Activated naive CD4-positive, alpha-beta T cell treated with anti-CD3 and anti-CD28 coated beads, Interleukin-2, amount 10 ng/mL, durations not matched to agents 7 days and 5 days (primary cell): ENCODE data around the gene KCNA2.

Experiments used
- CTCF ChIA-PET: fragments of 350-600 bp; sonication (Branson Sonifier 250); formaldehyde crosslinking; loops from one replicate; lab custom pipeline; 2021; ENCODE audit warnings: antibody characterized with exemption; lab: Charles Lee
- DNase-seq: peaks from one replicate; pipeline ENCODE4 v3.0.0-alpha.2; 2020
- H3K27ac Mint-ChIP-seq: one replicate; pipeline ENCODE4 v1.8.0; 2021; ENCODE audit warnings: mild to moderate bottlenecking, moderate library complexity, mixed read lengths
- H3K27me3 Mint-ChIP-seq: one replicate; pipeline ENCODE4 v1.8.0; 2021; ENCODE audit warnings: mild to moderate bottlenecking, mixed read lengths
- H3K36me3 Mint-ChIP-seq: one replicate; pipeline ENCODE4 v1.8.0; 2021; ENCODE audit warnings: mixed read lengths
- H3K4me1 Mint-ChIP-seq: one replicate; pipeline ENCODE4 v1.8.0; 2021; ENCODE audit warnings: mixed read lengths
- H3K4me3 Mint-ChIP-seq: one replicate; pipeline ENCODE4 v1.8.0; 2021; ENCODE audit warnings: mild to moderate bottlenecking, moderate library complexity, mixed read lengths
- H3K9me3 Mint-ChIP-seq: one replicate; pipeline ENCODE4 v1.8.0; 2021; ENCODE audit warnings: mixed read lengths

KCNA2 gene

DNA sequence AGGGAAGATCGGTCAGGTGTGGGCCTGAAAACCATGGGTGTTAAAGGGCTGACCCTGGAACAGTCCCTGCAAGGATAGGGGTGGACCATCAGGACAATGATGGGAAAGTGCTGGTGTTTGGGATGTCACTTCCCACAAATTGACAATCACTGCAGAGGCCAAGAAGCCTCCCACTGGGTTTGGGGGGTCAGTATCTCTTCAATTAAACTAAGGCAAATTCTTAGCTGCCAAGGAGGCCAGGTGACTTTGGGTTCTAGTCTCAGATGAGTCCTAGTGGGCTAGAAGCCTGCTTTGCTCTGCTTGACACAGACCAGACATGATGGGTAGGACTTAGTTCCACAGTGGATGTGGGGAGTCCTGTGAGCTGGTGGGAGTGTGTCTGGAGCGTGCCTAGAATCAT lies 29.3 kb upstream of the KCNA2 start:
- H3K27ac Mint-ChIP-seq, result no peak overlapping the region
- peaks cover 10% of the 10 kb centered on the region for H3K9me3 Mint-ChIP-seq
- DNase-seq, result no peak
- H3K4me3 Mint-ChIP-seq, result peak overlapping the region; percentile 57
- H3K4me1 Mint-ChIP-seq, result peaks cover 34% of the 10 kb centered on the region
- H3K27me3 Mint-ChIP-seq, result no peaks in the 10 kb centered on the region
- H3K36me3 Mint-ChIP-seq, result peaks cover 14% of the 10 kb centered on the region
- CTCF ChIA-PET, result interaction anchor here (0.6 to 5.8 kb wide), 4 partner anchors 12 to 131 kb away, joined by 4 to 59 read pairs (median 4); no protein-coding TSS in a partner anchor

DNA sequence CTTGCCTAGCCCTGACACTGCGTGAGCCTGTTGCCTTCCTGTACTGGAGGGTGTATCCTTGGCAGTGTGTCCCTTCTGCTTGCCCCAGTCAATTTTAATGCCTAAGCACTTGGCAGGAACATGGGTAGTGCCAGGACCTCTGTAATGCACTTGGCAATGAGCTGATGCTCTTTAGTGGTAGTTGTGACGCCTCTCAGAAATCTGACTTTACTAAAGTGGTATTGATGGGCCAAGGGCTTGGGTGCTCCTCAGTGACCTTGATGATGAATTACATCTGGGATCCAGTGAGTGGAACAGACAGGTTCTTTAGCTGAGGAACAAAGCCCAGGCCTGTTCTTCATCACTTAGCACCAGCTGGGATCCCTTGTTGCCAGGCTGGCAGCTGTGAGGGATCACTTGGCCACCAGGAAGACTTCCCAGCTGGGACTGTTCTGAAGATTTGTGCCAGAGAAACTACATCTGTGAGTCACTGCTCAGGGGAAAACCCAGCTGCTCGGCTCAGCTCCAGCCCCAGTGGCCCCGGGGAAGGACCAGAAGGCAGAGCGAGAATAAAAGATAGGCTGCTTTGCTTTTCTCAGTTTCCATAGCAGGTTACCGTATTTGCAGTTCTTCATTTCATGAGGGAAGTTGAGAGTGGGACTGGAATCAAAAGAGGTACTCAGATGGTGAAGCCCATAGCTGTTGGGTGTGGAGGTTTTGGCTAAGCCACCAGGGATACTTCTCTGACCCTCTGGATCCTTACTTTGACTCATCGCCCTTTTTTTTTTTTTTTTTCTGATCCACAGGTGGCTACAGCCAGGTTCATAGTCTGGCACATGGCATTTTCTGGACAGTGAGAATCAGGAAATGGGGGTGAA lies 28.5 kb upstream of the KCNA2 start:
- Mint-ChIP-seq H3K4me1 (peaks cover 27% of the 10 kb centered on the region), H3K9me3 (peaks cover 4% of the 10 kb centered on the region), H3K27ac (no peak overlapping the region), H3K27me3 (no peaks in the 10 kb centered on the region), H3K36me3 (peaks cover 8% of the 10 kb centered on the region), H3K4me3 (peak overlapping the region; percentile 57)
- peak; percentile 73 for DNase-seq
- CTCF ChIA-PET, result interaction anchor here (0.7 to 5.8 kb wide), 3 partner anchors 12 to 131 kb away, joined by 5 to 59 read pairs (median 6); no protein-coding TSS in a partner anchor

DNA sequence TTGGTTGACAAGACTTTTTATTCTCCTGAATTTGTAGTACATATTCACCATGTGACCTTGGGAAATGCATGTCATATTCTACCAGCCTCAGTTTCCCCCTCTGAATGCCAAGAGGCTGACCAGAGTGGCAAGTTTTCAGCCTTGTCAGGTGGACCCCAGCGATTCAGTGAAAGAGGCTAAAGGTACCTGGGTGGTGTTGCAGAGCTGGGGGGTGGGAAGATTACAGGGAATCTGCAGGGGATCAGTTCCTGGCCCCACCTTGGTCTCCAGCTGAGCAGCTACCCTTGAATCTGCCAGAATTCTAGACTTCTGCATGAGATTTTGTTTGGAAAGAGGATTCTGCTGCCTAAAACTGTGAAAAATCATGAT lies 27.9 kb upstream of the KCNA2 start:
- H3K36me3 Mint-ChIP-seq, result peaks cover 8% of the 10 kb centered on the region
- no peaks in the 10 kb centered on the region for H3K27me3 Mint-ChIP-seq
- DNase-seq, result no peak
- peaks cover 1% of the 10 kb centered on the region for H3K9me3 Mint-ChIP-seq
- CTCF ChIA-PET, result interaction anchor here (5.8 kb wide), 1 partner anchor 13 kb away, joined by 59 read pairs; no protein-coding TSS in a partner anchor
- peaks cover 26% of the 10 kb centered on the region for H3K4me1 Mint-ChIP-seq
- no peak overlapping the region for H3K27ac Mint-ChIP-seq
- peak overlapping the region; percentile 57 for H3K4me3 Mint-ChIP-seq

DNA sequence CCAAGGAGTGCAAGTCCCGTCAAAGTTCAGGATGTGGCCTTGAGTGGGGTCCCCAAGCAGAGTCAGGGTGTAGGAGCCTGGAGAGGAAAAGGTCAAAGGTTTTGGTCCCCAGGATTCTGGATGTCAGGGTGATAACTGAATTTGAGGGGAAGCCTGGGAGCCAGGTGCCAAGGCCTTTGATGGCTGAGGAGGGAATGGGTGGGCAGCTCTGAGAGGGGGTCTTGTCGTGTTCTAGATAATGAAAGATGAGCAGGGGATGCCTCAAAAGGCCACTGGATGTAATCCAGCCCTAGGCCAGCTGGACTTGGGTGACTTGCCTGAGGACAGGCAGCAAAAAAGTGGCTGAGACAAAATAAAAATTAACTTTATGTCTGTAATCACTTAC lies 27.5 kb upstream of the KCNA2 start:
- H3K36me3 Mint-ChIP-seq, result peaks cover 7% of the 10 kb centered on the region
- peaks cover 25% of the 10 kb centered on the region for H3K4me1 Mint-ChIP-seq
- CTCF ChIA-PET, result interaction anchor here (5.8 kb wide), 1 partner anchor 14 kb away, joined by 59 read pairs; no protein-coding TSS in a partner anchor
- no peaks in the 10 kb centered on the region for H3K27me3 Mint-ChIP-seq
- H3K9me3 Mint-ChIP-seq, result peaks cover 1% of the 10 kb centered on the region
- H3K27ac Mint-ChIP-seq, result no peak overlapping the region
- no peak for DNase-seq
- H3K4me3 Mint-ChIP-seq, result no peak overlapping the region

DNA sequence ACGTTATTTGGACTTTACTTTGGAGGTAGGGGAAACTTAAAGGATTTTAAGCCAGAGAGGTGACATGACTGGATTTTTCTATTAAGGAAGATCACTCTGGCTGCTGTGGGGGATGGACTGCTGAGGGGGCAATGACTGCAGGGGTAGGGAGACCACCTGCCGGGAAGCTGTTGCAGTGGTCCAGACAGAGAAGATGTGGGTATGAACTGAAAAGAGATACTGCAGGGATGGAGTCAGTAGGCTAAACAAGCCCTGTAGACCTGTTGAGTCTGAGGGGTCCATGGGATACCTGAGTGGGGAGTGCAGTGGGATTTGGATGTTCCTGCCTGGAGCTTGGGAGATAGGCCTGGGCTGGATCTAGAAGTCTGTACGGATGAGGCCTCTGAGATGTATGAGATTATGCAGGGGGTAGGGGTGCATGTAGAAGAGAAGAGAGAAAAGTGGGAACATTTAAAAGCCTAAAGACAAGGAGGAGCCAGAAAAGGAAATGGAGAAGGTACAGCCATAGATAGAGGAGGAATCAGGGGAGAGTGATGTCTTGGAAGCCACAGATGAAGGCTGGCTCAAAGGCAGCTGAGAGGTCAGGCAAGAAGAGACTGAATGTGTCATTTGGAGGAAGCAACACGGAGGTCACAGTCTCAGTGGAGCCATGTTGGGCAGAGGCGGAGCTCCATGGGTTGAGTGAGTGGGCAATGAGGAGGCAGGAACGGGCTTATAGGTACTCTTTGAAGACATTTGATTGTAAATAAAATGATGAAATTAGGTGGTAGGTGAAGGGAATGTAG lies 25.9 kb upstream of the KCNA2 start:
- Mint-ChIP-seq H3K27me3 (no peaks in the 10 kb centered on the region), H3K4me1 (peaks cover 25% of the 10 kb centered on the region), H3K27ac (no peak overlapping the region), H3K9me3 (peaks cover 1% of the 10 kb centered on the region), H3K36me3 (peaks cover 15% of the 10 kb centered on the region), H3K4me3 (no peak overlapping the region)
- no peak for DNase-seq
- CTCF ChIA-PET, result interaction anchor here (1.1 to 5.0 kb wide), 7 partner anchors 12 to 155 kb away, joined by 3 to 46 read pairs (median 17); partner anchors contain the start of gene KCNA3

DNA sequence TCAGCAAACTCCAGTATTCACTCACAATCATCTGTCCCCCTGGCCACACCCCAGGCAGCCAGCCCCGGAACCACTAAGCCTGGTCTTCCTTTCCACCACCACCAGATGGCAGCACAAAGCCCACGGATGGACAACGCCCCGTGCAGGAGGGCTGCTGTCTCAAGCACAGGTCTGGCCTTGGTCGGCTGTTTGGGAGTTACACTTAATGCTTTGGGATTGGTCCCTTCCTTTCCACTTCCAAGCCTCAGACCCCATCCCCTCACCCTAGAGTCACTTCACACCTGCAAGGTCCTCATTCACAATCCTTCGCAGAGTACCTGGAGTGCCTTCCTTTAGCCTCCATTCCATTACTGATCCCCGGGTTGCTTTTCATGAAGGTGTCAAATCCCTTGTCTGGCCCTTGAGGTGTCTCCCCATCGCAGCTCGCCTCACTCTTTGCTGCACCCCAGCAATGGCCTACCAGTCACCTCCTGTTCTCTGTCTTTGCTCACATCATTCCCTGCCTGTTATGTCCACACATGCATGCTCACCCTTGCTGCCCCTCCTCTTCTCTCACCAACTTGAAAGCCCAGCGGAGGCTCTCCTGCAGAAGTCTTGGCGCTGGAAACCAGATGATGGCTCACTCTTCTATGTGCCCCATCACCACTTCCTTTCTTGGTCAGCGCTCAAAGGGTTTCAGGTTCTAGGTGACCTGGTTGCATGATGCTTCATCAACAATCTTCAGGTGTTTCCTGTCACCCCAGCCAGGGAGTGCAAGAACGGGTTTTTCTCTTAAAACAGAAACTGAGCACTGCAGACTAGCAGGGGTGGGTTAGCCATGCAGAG lies 24.9 kb upstream of the KCNA2 start:
- DNase-seq, result peak; percentile 91
- CTCF ChIA-PET, result interaction anchor here (0.9 to 5.0 kb wide), 10 partner anchors 11 to 156 kb away, joined by 3 to 46 read pairs (median 9); partner anchors contain the start of gene KCNA3
- Mint-ChIP-seq H3K27ac (no peak overlapping the region), H3K4me1 (peaks cover 35% of the 10 kb centered on the region), H3K36me3 (peaks cover 23% of the 10 kb centered on the region), H3K27me3 (no peaks in the 10 kb centered on the region), H3K4me3 (no peak overlapping the region), H3K9me3 (peaks cover 3% of the 10 kb centered on the region)

DNA sequence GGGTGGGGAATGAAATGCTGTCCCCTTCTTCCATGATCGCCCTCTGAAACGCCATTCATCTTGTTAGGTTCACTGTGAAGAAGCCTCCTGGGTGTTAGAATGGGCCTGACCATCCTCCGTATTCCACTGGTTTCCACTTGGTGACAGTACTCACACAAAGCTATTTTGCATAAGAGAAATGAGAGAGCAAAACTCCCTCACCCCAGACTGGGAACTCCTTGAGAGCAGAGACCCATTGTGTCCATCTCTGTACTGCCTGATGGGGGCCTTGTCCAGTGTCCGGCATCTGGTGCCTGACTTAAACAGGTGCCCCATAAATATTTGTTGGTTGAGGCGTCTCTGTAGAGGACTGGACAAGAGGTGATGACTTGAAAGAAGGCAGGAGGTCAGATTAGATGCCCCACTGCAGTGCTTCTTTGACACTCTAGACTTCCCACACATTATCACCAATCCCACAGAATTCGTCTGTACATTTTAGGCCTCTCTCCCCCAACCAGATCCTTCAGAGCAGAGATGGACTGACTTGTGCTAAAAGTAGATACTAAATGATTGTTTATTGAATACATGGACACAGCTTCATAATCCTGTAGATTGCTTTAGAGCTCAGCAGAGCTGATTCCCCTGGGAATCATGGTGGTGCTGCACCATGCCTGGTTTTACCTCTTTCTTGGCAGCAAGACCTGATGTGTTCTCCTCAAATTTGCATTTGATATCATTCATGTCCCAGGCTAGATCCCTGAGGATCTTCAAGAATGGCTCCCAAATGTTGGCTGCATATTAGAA lies 22.4 kb upstream of the KCNA2 start:
- Mint-ChIP-seq H3K27me3 (no peaks in the 10 kb centered on the region), H3K4me3 (no peak overlapping the region), H3K9me3 (peaks cover 8% of the 10 kb centered on the region), H3K4me1 (peaks cover 42% of the 10 kb centered on the region), H3K36me3 (peaks cover 34% of the 10 kb centered on the region), H3K27ac (no peak overlapping the region)
- no peak for DNase-seq
- CTCF ChIA-PET, result interaction anchor here (0.7 to 5.0 kb wide), 5 partner anchors 9 to 153 kb away, joined by 3 to 46 read pairs (median 5); no protein-coding TSS in a partner anchor

DNA sequence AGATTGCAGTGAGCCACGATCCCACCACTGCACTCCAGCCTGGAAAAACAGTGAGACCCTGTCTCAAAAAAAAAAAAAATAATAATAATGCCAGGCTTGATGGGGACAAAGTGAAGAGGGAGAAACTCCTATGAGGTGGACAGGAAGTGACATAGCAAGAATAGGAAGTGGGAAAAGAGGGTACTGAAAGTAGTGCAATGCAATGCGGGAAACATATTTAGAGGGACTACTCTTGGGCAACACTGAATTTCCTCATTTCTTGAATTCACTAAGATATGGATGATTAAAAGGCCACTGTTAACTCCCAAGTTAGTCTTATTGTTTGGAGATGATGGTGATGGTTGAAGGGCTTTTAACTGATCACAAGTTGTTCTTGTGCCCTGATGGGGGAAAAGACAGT lies 21.6 kb upstream of the KCNA2 start:
- no peak overlapping the region for H3K4me3 Mint-ChIP-seq
- H3K36me3 Mint-ChIP-seq, result peaks cover 42% of the 10 kb centered on the region
- H3K27me3 Mint-ChIP-seq, result no peaks in the 10 kb centered on the region
- CTCF ChIA-PET, result interaction anchor here (5.0 kb wide), 2 partner anchors 8 to 138 kb away, joined by 38 to 46 read pairs; no protein-coding TSS in a partner anchor
- H3K4me1 Mint-ChIP-seq, result peaks cover 42% of the 10 kb centered on the region
- peaks cover 10% of the 10 kb centered on the region for H3K9me3 Mint-ChIP-seq
- no peak overlapping the region for H3K27ac Mint-ChIP-seq
- no peak for DNase-seq

DNA sequence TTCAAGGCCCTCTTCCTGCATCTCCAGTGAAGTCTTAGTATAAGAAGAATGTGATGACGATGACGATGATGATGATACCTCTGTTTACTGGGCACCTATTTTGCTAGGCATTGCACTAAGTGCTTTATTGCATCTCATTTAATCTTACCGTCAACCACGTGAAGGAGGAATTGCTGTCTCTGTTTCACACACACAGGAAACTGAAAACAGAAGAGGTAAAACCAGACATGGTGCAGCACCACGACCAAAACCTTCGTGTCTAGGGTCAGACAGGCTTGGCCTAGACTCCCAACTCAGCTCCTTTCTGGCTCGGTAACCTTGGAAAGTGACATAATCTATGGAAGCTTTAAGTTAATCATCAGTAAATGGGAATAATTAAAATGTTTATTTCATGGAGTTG lies 20.7 kb upstream of the KCNA2 start:
- no peak overlapping the region for H3K4me3 Mint-ChIP-seq
- peaks cover 44% of the 10 kb centered on the region for H3K36me3 Mint-ChIP-seq
- H3K27me3 Mint-ChIP-seq, result no peaks in the 10 kb centered on the region
- peaks cover 10% of the 10 kb centered on the region for H3K9me3 Mint-ChIP-seq
- H3K27ac Mint-ChIP-seq, result peak overlapping the region; percentile 19
- H3K4me1 Mint-ChIP-seq, result peaks cover 42% of the 10 kb centered on the region
- CTCF ChIA-PET, result interaction anchor here (0.9 to 3.5 kb wide), 3 partner anchors 45 to 155 kb away, joined by 4 to 14 read pairs (median 5); no protein-coding TSS in a partner anchor
- no peak for DNase-seq

DNA sequence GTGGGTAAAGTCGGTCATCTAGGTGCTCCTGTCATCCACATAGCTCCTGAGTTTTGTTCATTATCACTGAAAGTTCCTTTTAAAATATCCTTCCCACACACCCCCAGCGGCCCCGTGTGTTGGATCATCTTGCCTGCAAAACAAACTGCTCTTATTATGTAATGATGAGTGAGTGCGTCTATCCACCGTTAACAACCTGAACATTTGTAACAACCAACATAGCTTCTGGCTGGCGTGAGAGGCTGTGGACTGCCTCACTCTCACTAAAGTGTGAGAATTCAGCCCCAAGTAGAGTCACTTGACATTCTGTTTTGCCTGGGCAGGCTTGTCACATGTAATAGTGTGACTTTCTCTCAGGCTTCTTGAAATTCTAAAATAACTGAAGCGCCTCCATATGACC lies 14.5 kb upstream of the KCNA2 start:
- peaks cover 53% of the 10 kb centered on the region for H3K4me1 Mint-ChIP-seq
- peaks cover 6% of the 10 kb centered on the region for H3K9me3 Mint-ChIP-seq
- DNase-seq, result no peak
- H3K27me3 Mint-ChIP-seq, result peaks cover 8% of the 10 kb centered on the region
- H3K4me3 Mint-ChIP-seq, result peak overlapping the region; percentile 82
- CTCF ChIA-PET, result interaction anchor here (0.7 to 8.4 kb wide), 10 partner anchors 10 to 162 kb away, joined by 3 to 185 read pairs (median 12); partner anchors contain the start of gene KCNA3
- peaks cover 31% of the 10 kb centered on the region for H3K36me3 Mint-ChIP-seq
- peak overlapping the region; percentile 98 for H3K27ac Mint-ChIP-seq

DNA sequence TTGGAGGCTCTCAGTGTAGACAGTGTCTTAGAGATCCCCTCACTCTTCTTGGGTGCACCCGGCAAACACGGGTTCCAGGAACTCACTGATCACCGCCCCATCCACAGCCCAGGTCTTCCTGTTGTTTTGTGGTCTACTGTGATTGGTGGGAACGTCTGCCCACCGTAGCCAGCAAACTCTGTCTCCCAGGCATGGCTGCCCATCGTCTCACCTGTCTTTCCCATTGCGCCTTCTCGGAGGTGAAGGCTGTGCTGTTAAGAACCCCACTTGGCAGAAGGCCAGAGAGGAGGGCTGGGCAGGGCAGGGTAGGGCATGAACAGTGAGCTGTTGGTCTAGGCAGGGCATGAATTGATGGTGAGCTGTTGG lies 14.1 kb upstream of the KCNA2 start:
- Mint-ChIP-seq H3K27ac (peak overlapping the region; percentile 98), H3K27me3 (peaks cover 8% of the 10 kb centered on the region), H3K9me3 (peaks cover 6% of the 10 kb centered on the region), H3K4me1 (peaks cover 54% of the 10 kb centered on the region), H3K4me3 (peak overlapping the region; percentile 82), H3K36me3 (peaks cover 31% of the 10 kb centered on the region)
- CTCF ChIA-PET, result interaction anchor here (0.7 to 8.4 kb wide), 21 partner anchors 10 to 271 kb away, joined by 3 to 185 read pairs (median 5); partner anchors contain the start of gene KCNA3
- peak; percentile 56 for DNase-seq

DNA sequence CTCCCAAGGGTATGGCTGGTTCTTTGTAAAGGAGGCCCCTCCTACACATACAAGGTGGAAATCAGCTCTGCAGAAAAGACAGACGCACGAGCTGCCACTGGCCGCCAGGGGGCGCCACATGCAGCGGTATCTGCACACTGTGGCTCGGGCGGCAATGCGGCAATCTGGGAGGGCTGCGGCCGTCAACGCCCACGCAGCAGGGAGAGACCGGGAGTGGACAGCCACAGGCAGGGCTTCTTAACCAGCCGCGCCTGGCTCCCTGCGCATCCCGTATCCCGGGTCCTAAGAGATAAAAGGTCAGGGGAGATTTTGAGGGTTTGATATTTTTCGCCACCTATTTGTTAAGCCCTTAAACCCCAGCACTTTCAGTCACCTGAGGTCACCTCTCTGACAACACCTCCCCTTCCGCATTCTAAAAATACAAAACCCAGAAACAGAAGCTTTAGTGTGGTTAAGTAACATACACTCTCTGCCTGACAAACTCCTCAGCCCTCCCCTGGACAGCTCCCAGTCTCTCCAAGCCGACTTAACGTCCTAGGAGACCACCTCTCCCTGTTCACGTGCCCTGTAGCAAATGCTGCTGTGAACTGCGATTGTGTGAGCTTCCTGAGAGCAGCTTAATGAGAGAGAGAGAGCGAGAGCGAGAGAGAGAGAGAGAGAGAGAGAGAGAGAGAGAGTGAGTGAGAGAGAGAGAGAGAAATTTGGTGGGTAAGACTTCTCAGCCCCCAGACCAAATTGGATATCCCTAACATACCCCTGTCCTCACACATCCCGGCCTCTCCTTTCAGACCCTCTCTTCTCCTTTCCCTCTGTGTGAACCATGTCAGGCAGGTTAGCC lies 13.5 kb upstream of the KCNA2 start:
- DNase-seq, result peak; percentile 93
- H3K27me3 Mint-ChIP-seq, result peaks cover 8% of the 10 kb centered on the region
- H3K36me3 Mint-ChIP-seq, result peaks cover 28% of the 10 kb centered on the region
- H3K27ac Mint-ChIP-seq, result peak overlapping the region; percentile 98
- H3K4me1 Mint-ChIP-seq, result peaks cover 54% of the 10 kb centered on the region
- CTCF ChIA-PET, result interaction anchor here (0.6 to 8.4 kb wide), 33 partner anchors 11 to 373 kb away, joined by 3 to 185 read pairs (median 4); partner anchors contain the start of genes KCNA2 and KCNA3
- peaks cover 6% of the 10 kb centered on the region for H3K9me3 Mint-ChIP-seq
- H3K4me3 Mint-ChIP-seq, result peak overlapping the region; percentile 82
